RWPE2 (cell line): ENCODE results near the gene FIG4.

Source experiments
- ATAC-seq: fragments of 200-7000 bp; cut with Tn5 transposase; 3 replicates; pipeline ENCODE4 v1.9.1; 2021; ENCODE audit warnings: low read depth
- DNase-seq: peaks from one replicate; pipeline ENCODE4 v3.0.0-alpha.2; 2020; ENCODE audit warnings: low spot score
- H3K27ac ChIP-seq: fragments of 450-650 bp; 2 replicates; pipeline ENCODE4 v1.5.1; 2017; ENCODE audit warnings: mild to moderate bottlenecking; ENCODE audit not compliant: poor library complexity, severe bottlenecking
- H3K27me3 ChIP-seq: fragments of 250-450 bp; sonication (Bioruptor Pico); 2 replicates; pipeline ENCODE4 v1.5.1; 2021; ENCODE audit warnings: mild to moderate bottlenecking, moderate library complexity; ENCODE audit not compliant: insufficient read depth, poor library complexity, severe bottlenecking
- H3K36me3 ChIP-seq: fragments of 250-450 bp; sonication (Bioruptor Pico); 2 replicates; pipeline ENCODE4 v1.5.1; 2020; ENCODE audit warnings: low read depth, mild to moderate bottlenecking, moderate library complexity
- H3K4me1 ChIP-seq: fragments of 250-450 bp; sonication (Bioruptor Pico); 2 replicates; pipeline ENCODE4 v1.5.1; 2021; ENCODE audit warnings: mild to moderate bottlenecking, moderate library complexity; ENCODE audit not compliant: insufficient read depth, poor library complexity, severe bottlenecking
- H3K4me3 ChIP-seq: fragments of 250-450 bp; sonication (Bioruptor Pico); 2 replicates; pipeline ENCODE4 v1.5.1; 2021; ENCODE audit warnings: mild to moderate bottlenecking, moderate library complexity; ENCODE audit not compliant: severe bottlenecking
- H3K9me3 ChIP-seq: fragments of 250-450 bp; sonication (Bioruptor Pico); 2 replicates; pipeline ENCODE4 v1.5.1; 2021; ENCODE audit warnings: mild to moderate bottlenecking, moderate library complexity; ENCODE audit not compliant: severe bottlenecking
- CTCF ChIP-seq: fragments of 450-650 bp; IDR thresholded peaks from one replicate; pipeline ENCODE4 v1.5.1; 2017; ENCODE audit warnings: mild to moderate bottlenecking, moderate library complexity; ENCODE audit not compliant: poor library complexity, severe bottlenecking

Gene FIG4

GRCh38 chr6:109870089-109870410, 179.0 kb downstream of the FIG4 start:
- Histone ChIP-seq H3K9me3 (no peaks in the 10 kb centered on the region), H3K27me3 (no peaks in the 10 kb centered on the region), H3K4me1 (no peaks in the 10 kb centered on the region), H3K36me3 (no peaks in the 10 kb centered on the region), H3K27ac (no peak overlapping the region), H3K4me3 (no peak overlapping the region)
- DNase-seq (no peak), ATAC-seq (no peak)
- TF ChIP-seq CTCF: no peak

DNA sequence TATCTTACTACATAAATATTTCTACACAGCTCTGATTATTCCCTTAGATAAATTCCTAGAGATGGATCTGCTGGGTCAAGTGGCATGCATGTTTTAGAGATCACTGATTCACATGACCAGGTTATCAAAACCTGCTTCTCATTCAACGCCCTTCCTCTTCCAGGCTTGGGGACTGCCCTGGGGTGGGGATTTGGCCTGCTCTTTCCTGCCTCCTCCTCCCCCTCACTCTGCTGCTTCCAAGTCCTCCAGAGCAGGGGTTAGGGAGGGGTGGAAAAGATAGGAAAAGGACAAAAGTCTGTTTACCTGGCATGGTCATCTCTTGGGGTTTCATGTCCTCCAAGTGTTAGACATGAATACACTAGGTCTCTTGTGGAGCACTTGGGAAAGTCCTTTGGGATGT, 181.5 kb downstream of the FIG4 start:
- no peaks in the 10 kb centered on the region for H3K36me3 ChIP-seq
- ATAC-seq: no peak
- H3K27me3 ChIP-seq: no peaks in the 10 kb centered on the region
- DNase-seq: no peak
- H3K9me3 ChIP-seq: no peaks in the 10 kb centered on the region
- H3K4me1 ChIP-seq: no peaks in the 10 kb centered on the region
- no peak overlapping the region for H3K27ac ChIP-seq
- no peak for TF ChIP-seq CTCF
- H3K4me3 ChIP-seq: no peak overlapping the region

DNA sequence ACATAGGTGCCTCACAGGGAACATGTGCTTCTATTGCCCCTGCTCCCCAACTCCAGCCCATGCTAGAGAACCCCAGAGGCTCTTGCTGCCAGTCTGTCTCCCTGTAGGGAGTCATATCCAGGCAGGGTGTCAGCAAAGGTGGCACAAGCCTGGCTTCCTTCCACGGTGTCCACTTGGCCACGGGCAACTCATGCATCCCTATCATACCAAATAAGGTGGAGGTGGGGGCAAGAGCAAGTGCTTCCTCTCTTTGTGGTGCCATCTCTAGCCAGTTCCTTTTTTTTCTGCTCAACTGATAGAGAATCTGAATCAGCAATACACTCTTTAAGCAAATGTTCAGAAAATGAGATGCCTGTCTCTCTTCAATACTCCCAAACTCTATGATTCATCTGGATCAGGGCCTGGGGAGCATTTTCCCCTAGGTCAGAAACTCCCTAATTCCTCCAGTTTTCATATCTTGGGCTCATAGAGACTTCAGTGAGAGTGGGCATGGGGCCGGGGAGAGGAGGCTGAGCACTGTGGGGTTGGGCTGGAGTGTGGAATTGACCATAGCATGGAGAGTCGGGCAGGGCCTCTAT, 182.0 kb downstream of the FIG4 start:
- DNase-seq (no peak), ATAC-seq (no peak)
- H3K4me1 ChIP-seq: no peaks in the 10 kb centered on the region
- no peak overlapping the region for H3K4me3 ChIP-seq
- H3K9me3 ChIP-seq: no peaks in the 10 kb centered on the region
- TF ChIP-seq CTCF: no peak
- no peaks in the 10 kb centered on the region for H3K27me3 ChIP-seq
- H3K27ac ChIP-seq: no peak overlapping the region
- no peaks in the 10 kb centered on the region for H3K36me3 ChIP-seq

DNA sequence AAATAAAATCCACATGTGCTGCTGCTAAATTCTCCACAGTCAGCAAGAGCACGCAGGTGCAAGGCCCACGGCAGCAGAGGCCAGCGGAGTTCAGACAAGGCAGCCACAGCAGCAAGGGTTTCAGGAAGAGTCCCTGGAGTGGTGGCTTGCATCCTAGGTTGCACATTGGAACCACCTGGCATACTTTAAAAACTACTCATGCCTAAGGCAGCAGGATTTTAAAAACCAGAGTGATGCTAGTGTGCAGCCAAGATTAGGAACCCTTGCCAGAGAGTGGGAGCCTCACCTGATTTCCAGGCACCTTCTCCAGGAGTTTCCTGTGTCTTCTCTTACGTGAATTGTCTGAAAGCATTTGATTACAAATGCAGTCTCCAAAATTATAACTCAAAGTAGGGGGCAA, 183.0 kb downstream of the FIG4 start:
- H3K27ac ChIP-seq: no peak overlapping the region
- no peaks in the 10 kb centered on the region for H3K36me3 ChIP-seq
- no peak overlapping the region for H3K4me3 ChIP-seq
- ATAC-seq (no peak), DNase-seq (no peak)
- no peaks in the 10 kb centered on the region for H3K4me1 ChIP-seq
- no peaks in the 10 kb centered on the region for H3K27me3 ChIP-seq
- H3K9me3 ChIP-seq: no peaks in the 10 kb centered on the region
- TF ChIP-seq CTCF: no peak

- H3K36me3 ChIP-seq: no peaks in the 10 kb centered on the region
- no peak for TF ChIP-seq CTCF
- no peak for ATAC-seq
- H3K4me3 ChIP-seq: no peak overlapping the region
- no peak for DNase-seq
- H3K9me3 ChIP-seq: no peaks in the 10 kb centered on the region
- H3K27me3 ChIP-seq: no peaks in the 10 kb centered on the region
- no peaks in the 10 kb centered on the region for H3K4me1 ChIP-seq
- no peak overlapping the region for H3K27ac ChIP-seq
Measured at GRCh38 chr6:109874621-109875020, 183.5 kb downstream of the FIG4 start.
